HepG2 (cell line): ENCODE measurements around the gene KLF9. TPM values are rescaled to one million over a fixed set of nuclear protein-coding genes. Genes with fewer than 3 reads are reported as not detected.

Source experiments
- AHDC1 ChIP-seq: sonication (generic); formaldehyde crosslinking; IDR thresholded peaks from 2 replicates; pipeline ENCODE4 v1.5.1; 2020; ENCODE audit warnings: mild to moderate bottlenecking, missing genetic modification reagents, borderline replicate concordance
- ELK4 ChIP-seq: sonication (generic); formaldehyde crosslinking; IDR thresholded peaks from 2 replicates; pipeline ENCODE4 v1.9.0; 2021; ENCODE audit warnings: missing genetic modification reagents, borderline replicate concordance
- HMGXB4 ChIP-seq, 2 experiments: sonication (generic) in 1 of 2; formaldehyde crosslinking in 1 of 2; IDR thresholded peaks; 2 replicates each; pipeline versions ENCODE4 v1.4.0 to v1.6.1; 2018 to 2020; ENCODE audit warnings: missing genetic modification reagents in 2 of 2, borderline replicate concordance in 1 of 2, low read depth in 1 of 2, mild to moderate bottlenecking in 1 of 2, missing biosample characterization in 1 of 2
- KIAA2018 ChIP-seq: sonication (generic); formaldehyde crosslinking; IDR thresholded peaks from 2 replicates; pipeline ENCODE4 v1.5.0; 2020; ENCODE audit warnings: mild to moderate bottlenecking, missing genetic modification reagents, borderline replicate concordance
- MXD4 ChIP-seq: IDR thresholded peaks from 2 replicates; pipeline ENCODE4 v1.6.1; 2016; ENCODE audit warnings: mild to moderate bottlenecking, missing biosample characterization, missing genetic modification reagents
- NR2F2 ChIP-seq: IDR thresholded peaks from 2 replicates; pipeline ENCODE4 v1.6.1; 2012; ENCODE audit warnings: low read depth, inconsistent platforms, borderline replicate concordance
- SP1 ChIP-seq, 2 experiments: fragments of 450-650 bp in 1 of 2; sonication (generic) in 1 of 2; formaldehyde crosslinking in 1 of 2; IDR thresholded peaks; 2 replicates each; pipeline versions ENCODE4 v1.4.0 to v1.6.1; 2016 to 2020; ENCODE audit warnings: missing genetic modification reagents in 1 of 2
- ZNF44 ChIP-seq: sonication (generic); formaldehyde crosslinking; IDR thresholded peaks from 2 replicates; pipeline ENCODE4 v1.5.1; 2020; ENCODE audit warnings: mild to moderate bottlenecking, missing genetic modification reagents
- ZNF484 ChIP-seq: sonication (generic); formaldehyde crosslinking; IDR thresholded peaks from 2 replicates; pipeline ENCODE4 v1.5.1; 2020; ENCODE audit warnings: mild to moderate bottlenecking, low read depth, missing genetic modification reagents, borderline replicate concordance
- polyA plus RNA-seq, 8 experiments: library from polyadenylated mRNA; depleted of rRNA in 3 of 8; stranded (reverse) in 7 of 8; unstranded in 1 of 8; fragments of >200 nt; fragmentation: Illumina TruSeq in 4 of 8; extraction: Trizol in 4 of 8; gene quantifications; 2 replicates each; pipeline versions ENCODE4 v1.2.1 to v1.2.3, GENCODE V29; 2011 to 2016; ENCODE audit warnings: low read depth in 4 of 8, missing spikeins in 1 of 8, mixed read lengths in 1 of 8; ENCODE audit not compliant: insufficient read depth in 1 of 8
- total RNA-seq, 5 experiments: library from RNA; depleted of rRNA; stranded (reverse); fragments of >200 nt; fragmentation: Illumina TruSeq; extraction: Trizol; gene quantifications; 2 replicates each; pipeline ENCODE4 v1.2.3, GENCODE V29; 2016; ENCODE audit warnings: low read depth in 1 of 5

Gene KLF9
- total and polyA plus RNA-seq, 2 of the 13 experiments (the other 11 are each of a cell fraction or from before 2014, with no cell fraction given): 5.7 to 7.2 TPM

GRCh38 chr9:70420441-70421271 lies 6.2 kb upstream of the KLF9 start (continued):
- TF ChIP-seq AHDC1 (CRISPR knock-in tag): 0 out of 2 replicates have a peak, but pooled peaks have one; percentile 63
- TF ChIP-seq NR2F2: no peak
- peak in 1 of 2 experiments; percentile 21; a peak in 1 of 4 replicates for TF ChIP-seq HMGXB4 (CRISPR knock-in tag; IDR thresholded peaks at IDR 0.05; ENCODE audit: borderline replicate concordance in 1 of 2, low read depth in 1 of 2)
- TF ChIP-seq SP1 (IDR thresholded peaks at IDR 0.05): no peak
- TF ChIP-seq SP1 (CRISPR knock-in tag; IDR thresholded peaks at IDR 0.05): no peak
- no peak for TF ChIP-seq KIAA2018 (CRISPR knock-in tag)
- TF ChIP-seq ELK4 (CRISPR knock-in tag): no peak
- no peak for TF ChIP-seq MXD4 (CRISPR knock-in tag)
- TF ChIP-seq ZNF44 (CRISPR knock-in tag): no peak
- no peak for TF ChIP-seq ZNF484
